KG1 (cell line): Measurements from ENCODE around the gene PLXNC1.

Experiments
- DNase-seq: peaks from one replicate; lab custom pipeline; 2025; lab: John Stamatoyannopoulos, UW

The PLXNC1 gene

GRCh38 chr12:94239332-94239993 is 91.1 kb downstream of the PLXNC1 start:
- DNase-seq = no peak

- peak; percentile 47 for DNase-seq
Measured at GRCh38 chr12:94240171-94240570, 91.8 kb downstream of the PLXNC1 start.

- DNase-seq = no peak
Measured at GRCh38 chr12:94242901-94243300, 94.5 kb downstream of the PLXNC1 start.

GRCh38 chr12:94244165-94245133 is 96.1 kb downstream of the PLXNC1 start:
- peak; percentile 84 for DNase-seq

- DNase-seq = no peak
Measured at GRCh38 chr12:94245631-94246383, 97.4 kb downstream of the PLXNC1 start.

- DNase-seq = no peak
Measured at GRCh38 chr12:94247246-94247645, 98.9 kb downstream of the PLXNC1 start.

- DNase-seq = no peak
Measured at GRCh38 chr12:94248582-94248981, 100.2 kb downstream of the PLXNC1 start.

- no peak for DNase-seq
Measured at GRCh38 chr12:94250130-94250529, 101.8 kb downstream of the PLXNC1 start.

GRCh38 chr12:94254270-94254669 is 105.9 kb downstream of the PLXNC1 start:
- no peak for DNase-seq

- DNase-seq = no peak
Measured at GRCh38 chr12:94255006-94255405, 106.6 kb downstream of the PLXNC1 start.

- DNase-seq = no peak
Measured at GRCh38 chr12:94255428-94255827, 107.1 kb downstream of the PLXNC1 start.

- no peak for DNase-seq
Measured at GRCh38 chr12:94258593-94258992, 110.2 kb downstream of the PLXNC1 start.

GRCh38 chr12:94260017-94260416 is 111.6 kb downstream of the PLXNC1 start:
- DNase-seq = no peak

- no peak for DNase-seq
Measured at GRCh38 chr12:94260717-94261116, 112.3 kb downstream of the PLXNC1 start.

GRCh38 chr12:94261119-94261518 is 112.7 kb downstream of the PLXNC1 start:
- DNase-seq = no peak

GRCh38 chr12:94261786-94262185 is 113.4 kb downstream of the PLXNC1 start:
- DNase-seq = no peak

- DNase-seq = peak; percentile 84
Measured at GRCh38 chr12:94262228-94263010, 114.0 kb downstream of the PLXNC1 start.

- peak; percentile 46 for DNase-seq
Measured at GRCh38 chr12:94263011-94263811, 114.8 kb downstream of the PLXNC1 start.

- DNase-seq = no peak
Measured at GRCh38 chr12:94263905-94264561, 115.7 kb downstream of the PLXNC1 start.
